Glutamatergic neuron (in vitro differentiated cells): Measurements from ENCODE around the gene GSPT1. TPM values are rescaled to one million over a fixed set of nuclear protein-coding genes. Genes with fewer than 3 reads are reported as not detected.
A peak's percentile ranks its signal among the peaks of the same experiment; 100 is the strongest.

Experiments used
- DNase-seq: peaks from one replicate; pipeline ENCODE4 v3.0.0; 2022
- H3K27ac Mint-ChIP-seq: one replicate; pipeline ENCODE4 v1.8.0; 2020; ENCODE audit warnings: mild to moderate bottlenecking, mixed read lengths, inconsistent platforms; ENCODE audit not compliant: unreplicated experiment
- H3K27me3 Mint-ChIP-seq: one replicate; pipeline ENCODE4 v1.8.0; 2020; ENCODE audit warnings: mild to moderate bottlenecking, moderate library complexity, mixed read lengths, inconsistent platforms; ENCODE audit not compliant: unreplicated experiment
- H3K36me3 Mint-ChIP-seq: one replicate; pipeline ENCODE4 v1.8.0; 2020; ENCODE audit warnings: mild to moderate bottlenecking, mixed read lengths, inconsistent platforms; ENCODE audit not compliant: unreplicated experiment
- H3K4me1 Mint-ChIP-seq: one replicate; pipeline ENCODE4 v1.8.0; 2020; ENCODE audit warnings: mild to moderate bottlenecking, low read depth, mixed read lengths, inconsistent platforms; ENCODE audit not compliant: unreplicated experiment
- H3K4me3 Mint-ChIP-seq: one replicate; pipeline ENCODE4 v1.8.0; 2020; ENCODE audit warnings: mild to moderate bottlenecking, mixed read lengths, inconsistent platforms; ENCODE audit not compliant: unreplicated experiment
- H3K9me3 Mint-ChIP-seq: one replicate; pipeline ENCODE4 v1.8.0; 2020; ENCODE audit warnings: mild to moderate bottlenecking, moderate library complexity, mixed read lengths, inconsistent platforms; ENCODE audit not compliant: unreplicated experiment
- total RNA-seq: library from RNA; stranded (reverse); fragmentation: NEBNext Ultra II Directional; extraction: Animal tissue kit (Norgen Biotek cat#: 25700); gene quantifications from one replicate; pipeline ENCODE4 v1.2.1, GENCODE V29; 2021; ENCODE audit not compliant: unreplicated experiment
- TF ChIP-seq, protein P1 (sequence below): fragments of 200-600 bp; sonication (generic); IDR thresholded peaks from one replicate; pipeline ENCODE4 v1.5.0; 2021; ENCODE audit not compliant: partially characterized antibody, unreplicated experiment

The GSPT1 gene
- total RNA-seq, 1 donor from 2014 or later, result 117 TPM

DNA sequence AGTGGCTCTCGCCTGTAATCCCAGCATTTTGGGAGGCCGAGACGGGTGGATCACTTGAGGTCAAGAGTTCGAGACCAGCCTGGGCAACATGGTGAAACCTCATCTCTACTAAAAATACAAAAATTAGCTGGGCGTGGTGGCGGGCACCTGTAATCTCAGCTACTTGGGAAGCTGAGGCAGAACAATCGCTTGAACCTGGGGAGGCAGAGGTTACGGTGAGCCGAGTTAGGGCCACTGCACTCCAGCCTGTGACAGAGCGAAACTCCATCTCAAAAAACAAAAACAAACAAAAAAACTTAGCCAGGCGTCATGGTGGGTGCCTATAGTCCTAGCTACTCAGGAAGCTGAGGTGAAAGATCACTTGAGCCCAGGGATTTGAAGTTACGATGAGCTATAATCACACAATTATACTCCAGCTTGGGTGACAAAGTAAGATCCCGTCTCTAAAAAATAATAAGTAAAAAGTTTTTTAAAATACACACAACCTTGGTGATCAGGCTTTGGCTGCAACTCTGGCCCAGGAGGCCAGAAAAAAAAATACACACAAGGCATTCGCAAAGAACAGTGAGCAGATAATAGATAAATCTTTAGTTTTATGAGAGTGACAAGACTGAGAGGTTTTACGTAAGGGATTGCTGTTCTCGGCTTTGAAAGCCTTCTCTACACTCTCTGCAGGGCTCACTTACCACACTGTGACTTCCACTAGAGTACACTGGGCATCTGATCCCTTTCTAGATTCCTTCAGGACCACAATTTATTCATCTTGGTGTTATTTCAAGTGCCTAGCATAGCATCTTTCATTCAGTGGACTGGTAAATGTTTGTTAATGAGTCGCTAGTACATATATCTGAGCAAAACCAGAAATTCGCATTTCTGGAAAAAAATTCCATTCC is 5.9 kb downstream of the GSPT1 start:
- Mint-ChIP-seq H3K4me1 (peaks cover 27% of the 10 kb centered on the region), H3K27ac (no peak overlapping the region), H3K9me3 (peaks cover 6% of the 10 kb centered on the region), H3K4me3 (peak overlapping the region; percentile 32), H3K27me3 (peaks cover 3% of the 10 kb centered on the region), H3K36me3 (no peaks in the 10 kb centered on the region)
- no peak for DNase-seq
- TF ChIP-seq, protein P1, sequence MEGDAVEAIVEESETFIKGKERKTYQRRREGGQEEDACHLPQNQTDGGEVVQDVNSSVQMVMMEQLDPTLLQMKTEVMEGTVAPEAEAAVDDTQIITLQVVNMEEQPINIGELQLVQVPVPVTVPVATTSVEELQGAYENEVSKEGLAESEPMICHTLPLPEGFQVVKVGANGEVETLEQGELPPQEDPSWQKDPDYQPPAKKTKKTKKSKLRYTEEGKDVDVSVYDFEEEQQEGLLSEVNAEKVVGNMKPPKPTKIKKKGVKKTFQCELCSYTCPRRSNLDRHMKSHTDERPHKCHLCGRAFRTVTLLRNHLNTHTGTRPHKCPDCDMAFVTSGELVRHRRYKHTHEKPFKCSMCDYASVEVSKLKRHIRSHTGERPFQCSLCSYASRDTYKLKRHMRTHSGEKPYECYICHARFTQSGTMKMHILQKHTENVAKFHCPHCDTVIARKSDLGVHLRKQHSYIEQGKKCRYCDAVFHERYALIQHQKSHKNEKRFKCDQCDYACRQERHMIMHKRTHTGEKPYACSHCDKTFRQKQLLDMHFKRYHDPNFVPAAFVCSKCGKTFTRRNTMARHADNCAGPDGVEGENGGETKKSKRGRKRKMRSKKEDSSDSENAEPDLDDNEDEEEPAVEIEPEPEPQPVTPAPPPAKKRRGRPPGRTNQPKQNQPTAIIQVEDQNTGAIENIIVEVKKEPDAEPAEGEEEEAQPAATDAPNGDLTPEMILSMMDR, result no peak

DNA sequence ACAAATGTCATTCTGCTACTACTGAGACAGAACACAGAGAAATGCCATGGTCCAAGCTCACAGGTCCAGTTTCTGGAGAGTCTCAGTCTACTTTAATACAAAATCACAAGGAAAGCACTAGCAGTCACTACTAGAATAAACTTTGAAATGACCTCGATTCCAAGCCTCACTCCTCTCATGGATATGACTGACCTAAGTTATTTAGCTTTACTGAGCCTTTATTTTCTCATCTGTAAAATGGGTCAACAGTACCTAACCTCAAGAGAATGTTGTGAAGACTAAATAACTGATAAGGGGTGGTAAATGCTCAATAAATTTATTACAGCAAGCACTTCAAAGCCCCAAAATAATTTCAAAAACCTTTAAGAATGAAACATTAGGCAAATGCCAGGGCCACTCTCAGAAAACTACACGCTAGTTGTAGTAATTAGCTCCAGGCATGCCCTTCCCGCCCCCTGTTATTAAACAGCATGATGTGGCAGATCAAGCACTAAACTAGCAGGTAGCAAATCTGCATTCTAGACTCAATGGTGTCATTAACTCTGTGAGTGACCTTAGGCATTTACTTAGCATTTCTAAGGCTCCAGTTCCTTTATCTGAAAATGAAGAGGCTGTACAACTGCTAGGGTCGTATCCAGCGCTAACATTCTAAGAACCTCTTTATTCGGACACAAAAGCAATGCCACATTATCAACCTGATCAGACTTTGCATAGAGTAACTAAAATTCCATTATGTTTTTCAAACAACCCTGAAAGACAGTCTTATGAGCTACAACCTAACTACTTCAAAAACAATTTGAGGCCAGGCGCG is 8.4 kb downstream of the GSPT1 start:
- Mint-ChIP-seq H3K4me1 (peaks cover 10% of the 10 kb centered on the region), H3K27me3 (no peaks in the 10 kb centered on the region), H3K27ac (no peak overlapping the region), H3K4me3 (no peak overlapping the region), H3K9me3 (peaks cover 2% of the 10 kb centered on the region), H3K36me3 (no peaks in the 10 kb centered on the region)
- TF ChIP-seq, protein P1, result no peak
- DNase-seq, result no peak

DNA sequence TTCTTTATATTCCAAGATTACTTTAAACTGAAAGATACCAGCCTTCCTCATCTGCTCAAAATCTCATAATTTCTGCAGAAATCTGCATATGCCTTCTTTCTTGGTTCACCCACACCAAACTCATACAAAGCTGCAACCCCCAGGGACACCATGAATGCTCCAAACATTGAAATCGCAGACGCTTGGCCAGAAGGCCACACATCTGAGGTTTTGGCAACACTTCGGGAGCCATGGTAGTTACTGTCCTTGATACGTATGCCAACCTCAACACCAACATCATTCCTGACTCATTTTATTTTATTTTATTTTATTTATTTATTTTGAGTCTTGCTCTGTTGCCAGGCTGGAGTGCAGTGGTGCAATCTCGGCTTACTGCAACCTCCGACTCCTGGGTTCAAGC is 11.8 kb downstream of the GSPT1 start:
- no peak overlapping the region for H3K4me3 Mint-ChIP-seq
- no peaks in the 10 kb centered on the region for H3K27me3 Mint-ChIP-seq
- TF ChIP-seq, protein P1, result no peak
- H3K9me3 Mint-ChIP-seq, result no peaks in the 10 kb centered on the region
- H3K4me1 Mint-ChIP-seq, result no peaks in the 10 kb centered on the region
- no peak for DNase-seq
- H3K27ac Mint-ChIP-seq, result no peak overlapping the region
- no peaks in the 10 kb centered on the region for H3K36me3 Mint-ChIP-seq

DNA sequence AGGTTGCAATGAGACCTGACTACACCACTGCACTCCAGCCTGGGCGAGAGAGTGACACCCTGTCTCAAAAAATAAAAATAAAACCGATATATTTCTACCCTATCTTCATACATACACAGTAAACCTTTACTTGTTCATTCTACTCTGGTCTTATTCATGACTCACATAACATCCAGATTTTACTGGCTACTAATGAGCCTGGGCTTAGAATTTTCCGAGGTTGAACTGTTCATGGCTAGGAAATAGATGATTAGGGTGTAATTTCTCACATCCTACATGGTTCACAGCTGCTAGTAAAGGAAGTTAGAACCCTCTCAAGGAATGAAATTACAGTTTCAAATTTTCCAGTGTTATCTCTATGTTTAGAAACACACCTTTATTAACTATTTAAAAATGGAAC is 14.7 kb downstream of the GSPT1 start:
- H3K27me3 Mint-ChIP-seq, result peaks cover 2% of the 10 kb centered on the region
- H3K27ac Mint-ChIP-seq, result no peak overlapping the region
- H3K4me3 Mint-ChIP-seq, result no peak overlapping the region
- no peak for DNase-seq
- no peaks in the 10 kb centered on the region for H3K36me3 Mint-ChIP-seq
- TF ChIP-seq, protein P1, result no peak
- H3K9me3 Mint-ChIP-seq, result no peaks in the 10 kb centered on the region
- peaks cover 4% of the 10 kb centered on the region for H3K4me1 Mint-ChIP-seq
